Stimulated activated CD8-positive, alpha-beta memory T cell treated with anti-CD3 and anti-CD28 coated beads, Interleukin-15, amount 100 ng/mL, for 48 hours (primary cell): ENCODE measurements around the gene KCNMA1.

Experiments used
- DNase-seq, 2 donors: peaks; one replicate each; pipeline ENCODE4 v3.0.0-alpha.2; 2020; ENCODE audit warnings: low read depth in 2 of 2

The KCNMA1 gene

GRCh38 chr10:77082601-77083252 lies 554.9 kb downstream of the KCNMA1 start:
- no peak for DNase-seq

GRCh38 chr10:77081481-77081891 lies 556.1 kb downstream of the KCNMA1 start:
- no peak for DNase-seq

DNA sequence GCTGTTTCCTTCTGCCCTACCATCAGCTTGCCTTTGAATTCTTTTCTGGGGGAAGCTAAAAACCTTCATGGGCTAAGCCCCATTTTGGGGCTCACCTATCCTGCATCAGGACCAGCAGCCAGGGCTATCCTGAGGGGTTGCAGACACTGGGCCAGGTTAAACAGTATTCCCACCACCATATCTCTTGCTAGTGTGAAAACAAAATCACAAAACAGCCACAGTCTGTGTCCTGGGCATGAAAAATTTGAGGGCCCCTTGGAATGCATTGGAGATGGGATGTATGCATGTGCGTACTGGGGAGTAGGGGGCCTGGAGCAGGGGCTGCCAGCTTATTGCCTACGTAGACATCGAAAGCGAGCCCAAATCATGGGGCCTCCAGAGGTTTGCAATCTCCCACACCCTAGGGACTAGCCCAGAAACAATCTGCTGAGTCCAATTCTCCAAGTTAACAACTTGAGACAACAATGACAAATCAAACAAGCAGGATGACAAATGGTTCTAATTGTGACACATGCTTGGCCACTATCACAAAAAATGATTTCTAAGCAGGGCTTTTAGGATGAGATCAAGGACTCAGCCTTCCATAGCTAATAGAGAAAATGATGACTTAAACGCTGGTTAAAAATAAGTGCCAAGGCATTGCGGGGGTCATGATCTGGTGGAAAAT lies 557.1 kb downstream of the KCNMA1 start:
- DNase-seq, result no peak

- DNase-seq, result no peak
Observed at GRCh38 chr10:77079592-77080300, 557.9 kb downstream of the KCNMA1 start.

DNA sequence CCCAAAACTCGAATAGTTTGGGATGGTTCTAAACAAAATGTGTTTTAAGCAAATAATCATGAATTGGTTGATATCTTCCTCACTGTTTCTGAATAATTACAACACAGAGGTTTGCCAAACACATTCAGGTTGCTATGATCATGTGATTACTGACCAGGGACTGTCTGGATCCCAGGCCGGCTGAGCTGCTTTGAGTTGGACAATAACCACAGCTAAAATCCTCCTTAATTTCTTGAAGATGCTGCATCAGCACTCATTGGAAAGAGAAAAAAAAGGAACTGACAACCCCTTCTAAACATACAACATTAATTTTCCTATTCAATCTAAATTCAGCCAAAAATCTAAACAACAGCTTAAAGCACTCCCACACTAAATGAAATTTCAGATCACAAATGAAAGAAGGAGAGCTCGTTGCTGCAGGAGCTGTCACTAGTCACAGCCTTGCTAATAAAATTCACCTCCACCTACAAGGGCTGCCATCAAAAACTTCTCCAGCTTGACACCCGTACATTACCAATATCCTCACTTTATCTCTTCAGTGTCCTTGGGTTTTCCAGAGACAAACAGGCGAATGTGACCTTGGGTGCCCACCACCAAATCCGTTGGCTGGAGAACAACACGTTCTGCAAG lies 560.2 kb downstream of the KCNMA1 start:
- no peak for DNase-seq

DNA sequence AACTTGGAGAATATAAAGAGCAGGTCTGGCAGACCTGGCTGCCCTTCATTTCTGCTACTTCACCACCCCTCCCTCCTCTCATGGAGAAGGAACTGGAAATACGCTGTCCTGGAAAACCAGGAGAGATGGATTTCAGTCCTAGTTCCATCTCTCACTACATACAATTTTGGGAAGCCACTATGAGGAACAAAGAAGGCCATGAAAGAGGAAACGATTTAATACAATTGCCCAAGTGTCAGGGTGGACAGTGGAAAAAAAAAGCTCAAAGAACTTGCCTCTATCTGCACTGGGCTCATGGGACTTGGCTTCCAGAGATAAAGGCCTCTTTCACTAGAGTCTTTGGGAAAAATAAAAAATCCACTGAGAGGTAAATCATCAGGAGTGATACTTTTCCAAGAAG lies 561.7 kb downstream of the KCNMA1 start:
- DNase-seq, result no peak

- DNase-seq, result no peak
Observed at GRCh38 chr10:77074104-77074624, 563.4 kb downstream of the KCNMA1 start.

DNA sequence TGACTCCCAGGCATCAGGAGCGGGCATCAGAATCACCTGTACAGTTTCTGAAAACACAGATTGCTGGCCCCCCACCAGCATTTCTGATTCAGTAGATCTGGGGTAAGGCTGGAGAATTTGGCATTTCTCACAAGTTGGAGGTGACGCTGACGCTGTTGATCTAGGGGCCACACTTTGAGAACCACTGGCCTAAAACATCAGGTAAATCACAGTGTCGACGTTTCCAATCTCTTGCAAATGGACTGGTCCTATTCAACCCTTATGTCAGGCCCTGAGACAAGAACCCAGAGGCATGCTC lies 564.0 kb downstream of the KCNMA1 start:
- DNase-seq, result no peak

DNA sequence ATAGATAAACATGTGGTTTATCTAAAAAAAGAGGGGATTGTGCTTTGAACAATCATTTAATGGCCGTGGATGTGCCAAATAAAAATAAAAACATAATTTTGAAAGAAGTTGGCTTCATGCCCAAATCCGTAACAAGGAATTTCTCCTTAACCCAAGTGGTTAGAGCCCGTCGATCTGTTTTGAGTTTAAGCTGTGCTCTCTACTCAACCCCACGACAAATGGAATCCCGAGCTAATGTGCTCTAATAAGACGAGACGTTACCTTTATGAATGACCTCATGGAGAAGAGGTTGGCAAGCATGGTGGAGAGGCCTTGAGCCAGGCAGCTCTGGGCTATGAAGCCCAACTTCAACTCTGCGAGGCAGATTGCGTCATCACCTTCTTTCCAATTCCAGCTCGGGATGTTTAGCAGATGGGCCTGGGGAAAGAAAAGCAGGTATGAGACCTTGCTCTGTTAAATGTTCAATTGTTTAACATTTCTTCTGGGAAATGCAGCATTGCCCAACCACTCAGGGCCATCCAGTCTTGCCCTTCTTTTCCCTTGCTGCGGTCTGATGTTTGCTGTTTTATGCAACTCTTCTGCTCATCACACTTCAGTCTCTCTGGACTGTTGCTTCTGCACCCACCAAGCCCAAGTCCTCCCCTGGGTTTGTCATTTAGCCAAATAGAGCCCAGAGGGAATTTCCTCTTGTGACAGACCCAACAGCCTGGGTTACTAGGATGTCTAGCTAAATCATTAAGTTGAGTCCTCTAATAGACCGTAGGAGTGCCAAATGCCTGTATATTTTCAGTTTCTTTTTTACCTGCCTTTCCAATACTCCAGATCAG lies 564.6 kb downstream of the KCNMA1 start:
- DNase-seq, result no peak

- no peak for DNase-seq
Observed at GRCh38 chr10:77072361-77072835, 565.2 kb downstream of the KCNMA1 start.

DNA sequence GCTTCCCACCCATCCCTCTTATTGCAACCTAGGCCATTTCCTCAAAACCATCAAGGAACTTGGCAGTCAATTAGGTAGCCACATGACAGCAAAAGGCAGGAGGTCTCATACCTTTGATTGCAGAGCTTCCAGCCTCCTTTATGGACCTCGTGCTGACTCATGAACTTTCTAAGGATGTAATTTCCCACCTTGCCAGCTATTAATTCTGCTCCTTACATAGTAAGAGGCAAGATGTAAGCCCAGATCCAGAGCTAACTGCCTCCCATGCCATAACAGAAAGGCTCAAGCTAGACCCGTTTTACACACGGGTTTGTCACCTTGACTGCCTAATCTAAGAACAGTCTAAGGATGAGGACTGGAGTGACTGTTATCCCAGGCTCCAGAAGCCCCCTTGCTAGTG lies 565.7 kb downstream of the KCNMA1 start:
- no peak for DNase-seq

DNA sequence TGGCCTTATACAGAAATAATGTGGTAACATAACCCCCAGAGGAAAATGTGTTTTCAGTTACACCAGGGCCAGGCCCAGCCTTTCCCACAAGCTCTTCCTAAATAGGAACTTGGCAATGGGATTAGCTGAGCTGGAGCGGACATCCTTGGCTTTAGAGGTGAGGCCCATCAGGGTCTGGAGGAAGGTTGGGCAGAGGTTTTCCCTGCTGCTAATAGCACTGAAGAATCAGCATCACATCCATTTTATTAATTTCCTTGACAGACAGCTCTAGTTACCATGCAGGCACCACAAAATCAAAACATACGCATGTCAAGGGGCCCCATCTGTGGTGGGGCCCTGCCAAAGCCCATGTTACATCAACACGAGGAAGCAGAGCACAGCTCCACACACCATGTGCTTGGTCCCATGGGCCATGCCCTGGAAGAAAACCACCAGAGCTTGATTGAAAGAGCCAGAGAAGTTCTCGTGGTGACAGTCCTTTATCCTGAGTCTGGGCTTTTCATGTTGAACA lies 566.6 kb downstream of the KCNMA1 start:
- DNase-seq, result no peak

DNA sequence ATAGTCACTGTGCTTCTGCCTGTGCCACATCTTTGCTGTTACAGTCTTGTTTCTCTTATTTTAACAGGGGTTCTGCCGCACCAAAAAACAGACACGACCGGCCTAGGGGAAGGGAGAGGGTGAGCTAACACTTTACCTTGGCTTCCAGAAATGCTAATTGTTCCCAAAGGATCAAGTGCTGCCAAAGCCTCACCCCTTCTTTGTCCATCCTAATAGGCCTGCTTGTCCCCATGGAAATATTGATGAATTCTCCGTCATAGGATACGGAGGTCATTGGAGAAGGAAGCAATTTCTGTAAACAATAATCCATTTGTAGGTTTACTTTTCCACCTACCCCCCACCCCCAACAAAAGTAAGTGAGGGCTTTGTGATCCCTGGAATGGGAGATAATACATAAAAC lies 567.3 kb downstream of the KCNMA1 start:
- no peak for DNase-seq

DNA sequence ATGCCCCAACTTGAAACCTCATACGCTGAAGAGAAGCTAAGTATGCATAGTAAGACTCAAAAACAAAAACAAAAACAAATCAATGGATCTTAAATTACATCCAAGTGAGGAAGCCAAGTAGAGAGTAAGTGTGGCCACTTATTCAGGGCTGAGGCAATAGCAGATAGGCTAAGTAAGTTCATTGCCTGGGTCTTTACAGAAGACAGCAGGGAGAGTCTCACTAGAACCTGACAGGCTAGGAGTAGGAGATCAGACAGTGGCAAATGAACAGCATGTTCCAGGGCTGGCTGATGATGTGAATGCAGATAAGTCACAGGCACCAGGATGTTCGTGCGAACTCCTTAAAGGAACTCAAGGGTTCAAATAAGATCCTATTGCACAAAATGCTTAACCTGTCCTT lies 568.6 kb downstream of the KCNMA1 start:
- DNase-seq, result no peak

DNA sequence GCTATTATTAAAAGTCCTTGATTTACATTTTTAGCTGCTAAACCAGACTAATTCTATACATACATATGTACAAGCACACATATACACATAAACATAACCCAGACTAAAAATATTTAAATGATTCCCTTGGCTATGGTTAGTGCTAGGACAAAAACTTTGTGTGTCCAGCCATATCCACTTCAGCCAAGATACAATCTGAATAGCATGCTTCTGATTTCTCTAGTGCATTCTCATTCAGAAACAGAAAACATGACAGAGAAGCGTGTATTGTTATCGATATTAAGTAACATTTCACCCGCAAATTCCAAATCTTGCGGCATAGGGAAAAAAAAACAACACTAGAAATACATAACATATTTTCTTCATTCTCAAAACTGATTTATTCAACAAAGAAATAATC lies 569.3 kb downstream of the KCNMA1 start:
- no peak for DNase-seq

GRCh38 chr10:77062381-77062780 lies 575.2 kb downstream of the KCNMA1 start:
- no peak for DNase-seq

GRCh38 chr10:77060913-77061312 lies 576.7 kb downstream of the KCNMA1 start:
- no peak for DNase-seq

- no peak for DNase-seq
Observed at GRCh38 chr10:77056650-77057049, 581.0 kb downstream of the KCNMA1 start.

GRCh38 chr10:77052593-77052992 lies 585.0 kb downstream of the KCNMA1 start:
- no peak for DNase-seq

GRCh38 chr10:77051837-77052236 lies 585.8 kb downstream of the KCNMA1 start:
- DNase-seq, result no peak

GRCh38 chr10:77049896-77050295 lies 587.7 kb downstream of the KCNMA1 start:
- no peak for DNase-seq
